GM13977 (cell line): ENCODE data around the gene SAPCD2.

ENCODE experiments used
- DNase-seq: peaks from one replicate; pipeline ENCODE4 v3.0.0; 2012; ENCODE audit warnings: low spot score
- CTCF ChIP-seq: IDR thresholded peaks from 2 replicates; pipeline ENCODE4 v1.5.1; 2012; ENCODE audit warnings: mild to moderate bottlenecking, control low read depth; ENCODE audit not compliant: insufficient read depth; ENCODE audit errors: extremely low read depth, missing control alignments
- in situ Hi-C: fragments of 300-500 bp; cut with MboI; formaldehyde crosslinking; loops from one replicate; pipeline ENCODE4 v1.12.0; 2022; ENCODE audit warnings: low sequenced_read_pairs, low pct_unique_long_range_greater_than_20kb, mixed read lengths, inconsistent platforms; ENCODE audit not compliant: unreplicated experiment

SAPCD2 gene

GRCh38 chr9:137114613-137115393 lies 44.4 kb upstream of the SAPCD2 start, which contains the start of gene DPP7:
DPP7 (minus strand) TSS chr9:137114733; CDS start chr9:137114713, 20 bp downstream.
- TF ChIP-seq CTCF, result no peak
- in situ Hi-C loops, result no loop called here
- peak; percentile 97 for DNase-seq

GRCh38 chr9:137114220-137114612 lies 43.9 kb upstream of the SAPCD2 start:
- in situ Hi-C loops, result no loop called here
- peak; percentile 76 for DNase-seq
- TF ChIP-seq CTCF, result no peak

GRCh38 chr9:137113385-137114159 lies 43.2 kb upstream of the SAPCD2 start:
- DNase-seq, result peak; percentile 62
- TF ChIP-seq CTCF, result no peak
- in situ Hi-C loops, result no loop called here

- peak; percentile 21 for DNase-seq
- in situ Hi-C loops, result no loop called here
- no peak for TF ChIP-seq CTCF
Measured at GRCh38 chr9:137112564-137113384, 42.4 kb upstream of the SAPCD2 start.

GRCh38 chr9:137111788-137112563 lies 41.6 kb upstream of the SAPCD2 start:
- no peak for TF ChIP-seq CTCF
- no peak for DNase-seq
- in situ Hi-C loops, result no loop called here
